Measurements from ENCODE around the gene SP6. TPM values are rescaled to one million over a fixed set of nuclear protein-coding genes. Genes with fewer than 3 reads are reported as not detected.

The SP6 gene
- total and polyA plus RNA-seq, 7 donors: 0.04 to 0.27 (median 0.16) TPM; not detected in 4

GRCh38 chr17:47840001-47840741, 10.8 kb downstream of the SP6 start:
- DNase-seq: no peak
- H3K36me3 ChIP-seq (ENCODE audit: insufficient read depth in 1 of 2, low read depth in 1 of 2): peaks cover 0 to 31% of the 10 kb centered on the region in 2 donors
- intact Hi-C loops (cut with DNase I): loop anchor here (2.0 to 10.0 kb wide), 3 partner anchors 51 to 295 kb away; no protein-coding TSS in a partner anchor
- TF ChIP-seq CTCF (IDR thresholded peaks at IDR 0.05): no peak
- no peaks in the 10 kb centered on the region for H3K9me3 ChIP-seq
- H3K27me3 ChIP-seq (ENCODE audit: insufficient read depth in 3 of 3, low read length in 2 of 3): peaks cover 0 to 7% (median 0%) of the 10 kb centered on the region in 3 donors
- 43 to 46% (median 45%) methylated on average over 17 of the region's 17 CpGs for WGBS, 3 donors
- H3K4me3 ChIP-seq: peak overlapping the region; percentile 77
- H3K4me1 ChIP-seq: peaks cover 13% of the 10 kb centered on the region
- H3K27ac ChIP-seq: peak overlapping the region; percentile 65
- peak in 1 of 4 donors; percentile 3 for ATAC-seq

GRCh38 chr17:47839071-47839470, 11.9 kb downstream of the SP6 start:
- DNase-seq (no peak), ATAC-seq (no peak)
- peaks cover 0 to 31% of the 10 kb centered on the region in 2 donors for H3K36me3 ChIP-seq (ENCODE audit: insufficient read depth in 1 of 2, low read depth in 1 of 2)
- no peaks in the 10 kb centered on the region for H3K9me3 ChIP-seq
- H3K27me3 ChIP-seq (ENCODE audit: insufficient read depth in 3 of 3, low read length in 2 of 3): no peaks in the 10 kb centered on the region
- no peak for TF ChIP-seq CTCF (IDR thresholded peaks at IDR 0.05)
- intact Hi-C loops (cut with DNase I): no loop called here
- 86 to 93% (median 87%) methylated on average over 5 of the region's 5 CpGs for WGBS, 3 donors
- H3K27ac ChIP-seq: no peak overlapping the region
- H3K4me3 ChIP-seq: no peak overlapping the region
- peaks cover 13% of the 10 kb centered on the region for H3K4me1 ChIP-seq

- no peak for DNase-seq
These were observed 12.3 kb downstream of the SP6 start for GRCh38 chr17:47838636-47839035.

GRCh38 chr17:47837401-47838039, 13.4 kb downstream of the SP6 start:
- Histone ChIP-seq H3K4me3 (no peak overlapping the region), H3K27me3 (ENCODE audit: insufficient read depth in 3 of 3, low read length in 2 of 3) (no peaks in the 10 kb centered on the region), H3K36me3 (ENCODE audit: insufficient read depth in 1 of 2, low read depth in 1 of 2) (peaks cover 0 to 31% of the 10 kb centered on the region in 2 donors), H3K27ac (no peak overlapping the region), H3K4me1 (peaks cover 13% of the 10 kb centered on the region), H3K9me3 (no peaks in the 10 kb centered on the region)
- no peak for TF ChIP-seq CTCF (IDR thresholded peaks at IDR 0.05)
- intact Hi-C loops (cut with DNase I): no loop called here
- ATAC-seq (no peak), DNase-seq (no peak)
- WGBS, 3 donors: 63 to 66% (median 63%) methylated on average over 12 to 13 of the region's 13 CpGs

More at GRCh38 chr17:47838636-47839035, 12.3 kb downstream of the SP6 start:
- H3K4me3 ChIP-seq: no peak overlapping the region
- H3K4me1 ChIP-seq: peaks cover 13% of the 10 kb centered on the region
- peaks cover 0 to 31% of the 10 kb centered on the region in 2 donors for H3K36me3 ChIP-seq (ENCODE audit: insufficient read depth in 1 of 2, low read depth in 1 of 2)
- no peaks in the 10 kb centered on the region for H3K9me3 ChIP-seq
- no peak for ATAC-seq
- no peaks in the 10 kb centered on the region for H3K27me3 ChIP-seq (ENCODE audit: insufficient read depth in 3 of 3, low read length in 2 of 3)
- 83 to 93% (median 85%) methylated on average over 13 of the region's 13 CpGs for WGBS, 3 donors
- intact Hi-C loops (cut with DNase I): no loop called here
- no peak overlapping the region for H3K27ac ChIP-seq
- no peak for TF ChIP-seq CTCF (IDR thresholded peaks at IDR 0.05)
